ENCODE measurements around the gene RCAN2. TPM values are rescaled to one million over a fixed set of nuclear protein-coding genes. Genes with fewer than 3 reads are reported as not detected.
A peak's percentile ranks its signal among the peaks of the same experiment; 100 is the strongest.

RCAN2 gene
- total RNA-seq, 4 donors from 2014 or later, result 46.9 to 289 (median 171) TPM

- Histone ChIP-seq H3K4me1 (peaks cover 0 to 13% (median 0%) of the 10 kb centered on the region in 3 donors), H3K9me3 (peaks cover 0 to 10% (median 0%) of the 10 kb centered on the region in 3 donors), H3K27ac (no peak overlapping the region), H3K4me3 (no peak overlapping the region), H3K36me3 (peaks cover 0 to 30% of the 10 kb centered on the region in 2 donors), H3K27me3 (no peaks in the 10 kb centered on the region)
- 83 to 94% methylated on average over 3 of the region's 3 CpGs for WGBS, 2 donors (ENCODE audit: low coverage in 1 of 2)
- TF ChIP-seq POLR2AphosphoS5 (IDR thresholded peaks at IDR 0.05), result no peak
- TF ChIP-seq, protein P1, sequence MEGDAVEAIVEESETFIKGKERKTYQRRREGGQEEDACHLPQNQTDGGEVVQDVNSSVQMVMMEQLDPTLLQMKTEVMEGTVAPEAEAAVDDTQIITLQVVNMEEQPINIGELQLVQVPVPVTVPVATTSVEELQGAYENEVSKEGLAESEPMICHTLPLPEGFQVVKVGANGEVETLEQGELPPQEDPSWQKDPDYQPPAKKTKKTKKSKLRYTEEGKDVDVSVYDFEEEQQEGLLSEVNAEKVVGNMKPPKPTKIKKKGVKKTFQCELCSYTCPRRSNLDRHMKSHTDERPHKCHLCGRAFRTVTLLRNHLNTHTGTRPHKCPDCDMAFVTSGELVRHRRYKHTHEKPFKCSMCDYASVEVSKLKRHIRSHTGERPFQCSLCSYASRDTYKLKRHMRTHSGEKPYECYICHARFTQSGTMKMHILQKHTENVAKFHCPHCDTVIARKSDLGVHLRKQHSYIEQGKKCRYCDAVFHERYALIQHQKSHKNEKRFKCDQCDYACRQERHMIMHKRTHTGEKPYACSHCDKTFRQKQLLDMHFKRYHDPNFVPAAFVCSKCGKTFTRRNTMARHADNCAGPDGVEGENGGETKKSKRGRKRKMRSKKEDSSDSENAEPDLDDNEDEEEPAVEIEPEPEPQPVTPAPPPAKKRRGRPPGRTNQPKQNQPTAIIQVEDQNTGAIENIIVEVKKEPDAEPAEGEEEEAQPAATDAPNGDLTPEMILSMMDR (IDR thresholded peaks at IDR 0.05), result no peak
- TF ChIP-seq EP300 (IDR thresholded peaks at IDR 0.05), result no peak
- no peak for ATAC-seq
Observed at GRCh38 chr6:46233129-46233528, 258.1 kb downstream of the RCAN2 start.

- Histone ChIP-seq H3K4me1 (peaks cover 0 to 21% (median 9%) of the 10 kb centered on the region in 3 donors), H3K27me3 (no peaks in the 10 kb centered on the region), H3K27ac (no peak overlapping the region), H3K9me3 (no peaks in the 10 kb centered on the region), H3K36me3 (peaks cover 0 to 9% of the 10 kb centered on the region in 2 donors), H3K4me3 (no peak overlapping the region)
- ATAC-seq, result no peak
- WGBS, 2 donors (ENCODE audit: low coverage in 1 of 2), result 25 to 57% methylated on average over 1 of the region's 1 CpG
- TF ChIP-seq EP300 (IDR thresholded peaks at IDR 0.05) (no peak), POLR2AphosphoS5 (IDR thresholded peaks at IDR 0.05) (no peak), POLR2A (IDR thresholded peaks at IDR 0.05) (no peak)
- TF ChIP-seq, protein P1 (IDR thresholded peaks at IDR 0.05), result no peak
Observed at GRCh38 chr6:46222286-46222685, 269.0 kb downstream of the RCAN2 start.

GRCh38 chr6:46221222-46221793 lies 269.9 kb downstream of the RCAN2 start:
- ATAC-seq, result no peak
- Histone ChIP-seq H3K9me3 (no peaks in the 10 kb centered on the region), H3K36me3 (peaks cover 0 to 9% of the 10 kb centered on the region in 2 donors), H3K4me1 (peaks cover 0 to 29% (median 9%) of the 10 kb centered on the region in 3 donors), H3K27me3 (no peaks in the 10 kb centered on the region), H3K4me3 (no peak overlapping the region), H3K27ac (no peak overlapping the region)
- 29 to 36% methylated on average over 3 to 4 of the region's 4 CpGs for WGBS, 2 donors (ENCODE audit: low coverage in 1 of 2)
- peak; percentile 36 for TF ChIP-seq POLR2AphosphoS5 (IDR thresholded peaks at IDR 0.05)
- no peak for TF ChIP-seq POLR2A (IDR thresholded peaks at IDR 0.05)
- TF ChIP-seq, protein P1 (IDR thresholded peaks at IDR 0.05), result peak; percentile 50 to 89 (median 80)

DNA sequence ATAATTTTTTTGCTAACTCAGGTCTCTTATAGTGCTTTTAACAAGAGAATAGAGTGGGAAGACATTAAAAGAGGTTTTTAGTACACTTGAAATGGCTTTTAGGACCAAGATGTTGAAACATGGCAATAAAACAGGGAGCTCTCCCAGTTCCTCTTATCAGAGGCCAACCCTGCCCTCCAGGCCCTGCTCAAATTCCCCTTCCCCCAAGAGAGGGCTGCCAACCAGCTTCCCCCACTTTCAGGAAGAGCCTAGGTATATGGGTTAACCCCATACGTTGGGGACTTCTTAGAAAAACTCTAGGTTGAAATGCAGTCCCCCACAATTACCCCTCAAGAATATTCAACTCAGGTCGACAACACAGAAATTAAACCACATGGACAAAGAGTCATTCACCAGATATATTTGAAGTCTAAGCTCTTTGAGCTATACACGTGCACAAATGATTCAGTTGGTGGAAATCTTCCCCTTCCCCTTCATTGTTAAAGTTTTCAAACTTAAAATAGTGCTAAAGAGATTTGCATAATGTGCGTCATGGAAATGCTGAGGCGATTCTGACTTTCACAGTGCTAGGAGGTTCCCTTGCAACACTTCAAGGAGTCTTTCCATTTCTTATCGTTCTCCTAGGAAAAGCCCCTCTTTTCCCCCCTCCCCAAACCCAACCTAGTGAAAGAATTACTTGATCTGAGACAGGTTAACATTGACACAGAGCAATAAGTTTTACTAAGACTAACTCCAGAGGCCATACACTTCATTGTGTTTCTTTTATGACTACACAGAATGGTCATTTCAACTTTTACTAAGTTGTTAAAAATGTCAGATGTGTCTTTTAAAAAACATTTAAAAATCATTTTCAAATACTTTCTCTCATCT lies 270.7 kb downstream of the RCAN2 start:
- H3K27me3 ChIP-seq, result no peaks in the 10 kb centered on the region
- no peak overlapping the region for H3K4me3 ChIP-seq
- ATAC-seq, result no peak
- TF ChIP-seq EP300 (IDR thresholded peaks at IDR 0.05), result no peak
- 57 to 68% methylated on average over 6 of the region's 6 CpGs for WGBS, 2 donors (ENCODE audit: low coverage in 1 of 2)
- H3K27ac ChIP-seq, result peak overlapping the region in 1 of 4 donors; percentile 38
- no peaks in the 10 kb centered on the region for H3K9me3 ChIP-seq
- peaks cover 0 to 29% (median 9%) of the 10 kb centered on the region in 3 donors for H3K4me1 ChIP-seq
- peaks cover 0 to 9% of the 10 kb centered on the region in 2 donors for H3K36me3 ChIP-seq

DNA sequence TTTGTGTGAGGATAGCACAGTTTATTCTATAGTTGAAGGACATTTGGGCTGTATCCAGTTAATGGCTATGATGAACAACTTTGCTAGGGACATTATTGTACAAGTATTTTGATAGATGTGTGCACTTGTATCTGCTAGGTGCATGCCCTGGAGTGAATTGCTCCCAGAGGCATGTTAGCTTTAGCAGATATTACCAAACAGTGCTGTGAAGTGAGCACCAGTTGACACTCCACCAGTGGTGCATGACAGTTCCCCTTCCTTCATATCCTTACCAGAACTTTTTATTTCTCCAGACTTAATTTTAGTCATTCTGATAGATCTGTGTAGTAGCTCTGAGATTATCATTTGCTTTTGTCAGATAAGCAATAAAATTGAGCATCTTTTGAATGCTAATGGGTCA lies 271.6 kb downstream of the RCAN2 start:
- no peaks in the 10 kb centered on the region for H3K9me3 ChIP-seq
- H3K4me3 ChIP-seq, result no peak overlapping the region
- no peak for ATAC-seq
- peaks cover 0 to 9% of the 10 kb centered on the region in 2 donors for H3K36me3 ChIP-seq
- no peaks in the 10 kb centered on the region for H3K27me3 ChIP-seq
- TF ChIP-seq EP300 (IDR thresholded peaks at IDR 0.05) (no peak), POLR2AphosphoS5 (IDR thresholded peaks at IDR 0.05) (no peak), POLR2A (IDR thresholded peaks at IDR 0.05) (no peak)
- TF ChIP-seq, protein P1 (IDR thresholded peaks at IDR 0.05), result no peak
- peaks cover 0 to 29% (median 9%) of the 10 kb centered on the region in 3 donors for H3K4me1 ChIP-seq
- peak overlapping the region in 1 of 4 donors; percentile 69 for H3K27ac ChIP-seq

All from gastroesophageal sphincter (tissue), 4 donors.